ENCODE results near the gene FBXL17. TPM values are rescaled to one million over a fixed set of nuclear protein-coding genes. Genes with fewer than 3 reads are reported as not detected.

FBXL17 gene
- total RNA-seq, 1 experiment from 2014 or later: 5.3 TPM

- H3K4ac ChIP-seq (ENCODE audit: low read depth, low read length): no peak overlapping the region
- Mint-ChIP-seq H3K36me3 (ENCODE audit: insufficient read depth in 1 of 3, low read depth in 3 of 3) (no peaks in the 10 kb centered on the region), H3K27ac (no peak overlapping the region), H3K4me3 (no peak overlapping the region), H3K27me3 (ENCODE audit: low read depth) (no peaks in the 10 kb centered on the region), H3K4me1 (no peaks in the 10 kb centered on the region), H3K9me3 (no peaks in the 10 kb centered on the region)
- no peak overlapping the region for H2AK5ac ChIP-seq (ENCODE audit: insufficient read length, low read length)
- H3K23ac ChIP-seq (ENCODE audit: insufficient read length, low read depth, low read length): no peak overlapping the region
- DNase-seq: no peak
- H4K5ac ChIP-seq (ENCODE audit: insufficient read length, low read depth, low read length): no peak overlapping the region
- no CpG with 5 or more reads among the region's 2 CpGs for WGBS (ENCODE audit: extremely low coverage, insufficient read length, low lambda C conversion rate)
- no peaks in the 10 kb centered on the region for H3K23me2 ChIP-seq (ENCODE audit: insufficient read length, low read depth, low read length, poor library complexity, severe bottlenecking)
- no peak overlapping the region for H3K9ac ChIP-seq (ENCODE audit: extremely low read depth, insufficient read length, low read length)
- H4K20me1 ChIP-seq (ENCODE audit: control insufficient read depth, insufficient read depth, insufficient read length): no peaks in the 10 kb centered on the region
- H3K18ac ChIP-seq (ENCODE audit: insufficient read length, low read depth, low read length): no peak overlapping the region
- peak; percentile 63 for TF ChIP-seq CTCF (conservative IDR thresholded peaks at IDR 0.05)
- H3K14ac ChIP-seq (ENCODE audit: insufficient read depth, low read length): no peak overlapping the region
- no peak overlapping the region for H2AFZ ChIP-seq (ENCODE audit: low read length)
- no peaks in the 10 kb centered on the region for H3K4me1 ChIP-seq (ENCODE audit: insufficient read depth, low read length)
- H2BK5ac ChIP-seq (ENCODE audit: insufficient read length, low read length): no peak overlapping the region
- H2BK15ac ChIP-seq (ENCODE audit: low read depth, low read length): no peak overlapping the region
- no peaks in the 10 kb centered on the region for H3K9me3 ChIP-seq (ENCODE audit: control insufficient read depth, low read depth, low read length)
- H3K27ac ChIP-seq (ENCODE audit: insufficient read length, low read depth, low read length): no peak overlapping the region
- no peaks in the 10 kb centered on the region for H3K79me2 ChIP-seq (ENCODE audit: insufficient read depth, low read length)
- no peak overlapping the region for H4K8ac ChIP-seq (replicated peaks; ENCODE audit: insufficient read length, low read depth, low read length)
- no peak overlapping the region for H2BK12ac ChIP-seq (ENCODE audit: insufficient read length, low read depth, low read length)
- no peaks in the 10 kb centered on the region for H3K27me3 ChIP-seq (ENCODE audit: insufficient read depth, low read length)
- no peak overlapping the region for H3T11ph ChIP-seq (ENCODE audit: low read length)
- no peak overlapping the region for H2BK20ac ChIP-seq (ENCODE audit: low read depth, low read length, poor library complexity, severe bottlenecking)
- no peak overlapping the region for H3K56ac ChIP-seq (ENCODE audit: insufficient read length, low read depth, low read length)
- H3K4me2 ChIP-seq (ENCODE audit: insufficient read depth, insufficient read length, low read length): no peak overlapping the region
- no peak overlapping the region for H2BK120ac ChIP-seq (ENCODE audit: low read depth, low read length, poor library complexity, severe bottlenecking)
- H4K91ac ChIP-seq (ENCODE audit: insufficient read length, low read depth, low read length): no peak overlapping the region
- no peaks in the 10 kb centered on the region for H3K79me1 ChIP-seq (ENCODE audit: insufficient read depth, low read depth, low read length, poor library complexity, severe bottlenecking)
Measured at GRCh38 chr5:108345541-108346171, 36.2 kb downstream of the FBXL17 start.
